DOHH2 (cell line): Measurements from ENCODE around the gene LIX1L.

Experiments
- H3F3A ChIP-seq: fragments of 200-600 bp; sonication (generic), shearing (Covaris generic); 2 replicates; pipeline ENCODE4 v1.6.0; 2016; ENCODE audit warnings: antibody characterized with exemption, mild to moderate bottlenecking; ENCODE audit not compliant: control insufficient read depth, insufficient read depth
- H3K27ac ChIP-seq: fragments of 200-600 bp; sonication (generic); 2 replicates; pipeline ENCODE4 v1.5.1; 2014; ENCODE audit warnings: low read depth, mild to moderate bottlenecking, low read length, moderate library complexity
- H3K27me3 ChIP-seq: fragments of 200-600 bp; sonication (generic); 2 replicates; pipeline ENCODE4 v1.6.1; 2014; ENCODE audit warnings: mild to moderate bottlenecking, low read length, mixed read lengths; ENCODE audit not compliant: control insufficient read depth
- H3K36me3 ChIP-seq: fragments of 200-600 bp; sonication (generic); 2 replicates; pipeline ENCODE4 v1.6.1; 2014; ENCODE audit warnings: mild to moderate bottlenecking, low read length, moderate library complexity, mixed read lengths; ENCODE audit not compliant: control insufficient read depth
- H3K4me1 ChIP-seq: fragments of 200-600 bp; sonication (generic); 2 replicates; pipeline ENCODE4 v1.6.1; 2014; ENCODE audit warnings: mild to moderate bottlenecking, low read length, mixed read lengths; ENCODE audit not compliant: control insufficient read depth
- H3K4me2 ChIP-seq: fragments of 200-600 bp; sonication (generic); 2 replicates; pipeline ENCODE4 v1.6.0; 2014; ENCODE audit warnings: mild to moderate bottlenecking, low read length, moderate library complexity
- H3K4me3 ChIP-seq: fragments of 200-600 bp; sonication (generic); 2 replicates; pipeline ENCODE4 v1.5.1; 2014; ENCODE audit warnings: mild to moderate bottlenecking, low read length, mixed read lengths
- H3K79me2 ChIP-seq: fragments of 200-600 bp; sonication (generic); 2 replicates; pipeline ENCODE4 v1.6.1; 2014; ENCODE audit warnings: mild to moderate bottlenecking, low read length, mixed read lengths; ENCODE audit not compliant: control insufficient read depth
- H3K9me2 ChIP-seq: fragments of 200-600 bp; sonication (generic); replicated peaks from 2 replicates; pipeline ENCODE4 v1.6.1; 2014; ENCODE audit warnings: mild to moderate bottlenecking, low read length, mixed read lengths; ENCODE audit not compliant: control insufficient read depth
- H3K9me3 ChIP-seq: fragments of 200-600 bp; sonication (generic); 2 replicates; pipeline ENCODE4 v1.6.1; 2014; ENCODE audit warnings: antibody characterized with exemption, low read length, mixed read lengths; ENCODE audit not compliant: control insufficient read depth, insufficient read depth
- H4K20me1 ChIP-seq: fragments of 200-600 bp; sonication (generic); 2 replicates; pipeline ENCODE4 v1.6.0; 2014; ENCODE audit warnings: low read depth, mild to moderate bottlenecking, antibody characterized with exemption, low read length, moderate library complexity; ENCODE audit not compliant: control insufficient read depth, insufficient read depth
- EZH2phosphoT487 ChIP-seq: fragments of 200-600 bp; sonication (generic); IDR thresholded peaks from 2 replicates; pipeline ENCODE4 v1.6.1; 2017; ENCODE audit warnings: borderline replicate concordance, mild to moderate bottlenecking, antibody characterized with exemption, low read length, moderate library complexity, mixed read lengths
- TF ChIP-seq, protein P1 (sequence below): fragments of 200-600 bp; sonication (generic); IDR thresholded peaks from one replicate; pipeline ENCODE4 v1.5.1; 2014; ENCODE audit warnings: antibody characterized with exemption, mild to moderate bottlenecking, low read depth, low read length; ENCODE audit not compliant: poor library complexity, severe bottlenecking

The LIX1L gene

DNA sequence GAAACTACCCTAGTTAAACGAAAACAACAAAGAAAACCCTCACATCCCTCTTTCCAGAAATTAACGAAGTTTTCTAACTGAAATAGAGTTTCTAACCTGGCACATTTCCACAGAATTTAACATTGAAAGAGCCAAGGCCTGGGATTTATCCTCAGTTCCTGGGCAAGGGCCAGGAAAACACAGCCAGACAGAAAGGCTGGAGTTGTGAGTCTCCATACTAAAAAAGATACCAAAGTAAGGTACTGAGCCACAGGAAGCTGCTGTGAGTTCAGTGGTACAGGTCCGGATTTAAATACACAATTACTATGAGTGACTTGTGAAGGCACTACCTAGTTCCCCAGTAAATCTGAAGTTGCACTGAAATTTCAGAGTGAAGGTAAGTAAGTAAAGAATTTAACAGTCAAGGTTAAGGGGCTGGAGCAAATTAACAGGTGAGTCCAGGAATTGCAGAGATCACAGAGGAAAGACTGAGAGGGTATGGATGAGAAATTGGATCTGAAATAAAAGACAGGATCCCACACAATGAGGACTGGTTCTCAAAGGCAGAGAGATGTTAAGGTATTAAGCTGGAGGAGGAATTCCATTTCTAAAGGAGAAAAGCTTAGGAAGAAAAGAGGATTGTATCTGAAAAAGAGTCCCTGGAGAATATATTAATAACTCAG, 905 bp downstream of the LIX1L start:
- H3K27ac ChIP-seq: peak overlapping the region; percentile 51
- H3K9me3 ChIP-seq: no peaks in the 10 kb centered on the region

DNA sequence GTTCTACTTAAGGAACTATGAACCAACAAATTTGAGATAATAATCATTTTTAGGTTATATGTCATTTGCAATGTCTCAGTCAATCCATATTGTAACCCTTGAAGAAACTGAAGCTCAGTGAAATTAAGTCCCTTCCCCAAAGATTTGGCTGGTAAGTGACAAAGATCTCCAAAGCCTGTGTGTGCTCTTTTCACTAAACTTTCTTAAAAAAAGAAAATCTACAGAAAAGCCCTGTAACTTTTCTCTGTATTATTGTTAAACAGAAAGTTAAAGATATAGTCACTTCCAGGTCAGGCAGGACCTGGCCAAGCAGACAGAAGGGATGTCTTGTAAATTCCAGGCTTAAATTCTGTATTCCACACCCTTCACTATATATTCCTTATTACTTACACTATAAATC, 1.5 kb downstream of the LIX1L start:
- no peaks in the 10 kb centered on the region for H4K20me1 ChIP-seq
- peaks cover 21% of the 10 kb centered on the region for H3K36me3 ChIP-seq
- no peaks in the 10 kb centered on the region for H3K27me3 ChIP-seq
- H3F3A ChIP-seq: peaks cover 20% of the 10 kb centered on the region
- H3K9me2 ChIP-seq: no peaks in the 10 kb centered on the region
- TF ChIP-seq, protein P1, sequence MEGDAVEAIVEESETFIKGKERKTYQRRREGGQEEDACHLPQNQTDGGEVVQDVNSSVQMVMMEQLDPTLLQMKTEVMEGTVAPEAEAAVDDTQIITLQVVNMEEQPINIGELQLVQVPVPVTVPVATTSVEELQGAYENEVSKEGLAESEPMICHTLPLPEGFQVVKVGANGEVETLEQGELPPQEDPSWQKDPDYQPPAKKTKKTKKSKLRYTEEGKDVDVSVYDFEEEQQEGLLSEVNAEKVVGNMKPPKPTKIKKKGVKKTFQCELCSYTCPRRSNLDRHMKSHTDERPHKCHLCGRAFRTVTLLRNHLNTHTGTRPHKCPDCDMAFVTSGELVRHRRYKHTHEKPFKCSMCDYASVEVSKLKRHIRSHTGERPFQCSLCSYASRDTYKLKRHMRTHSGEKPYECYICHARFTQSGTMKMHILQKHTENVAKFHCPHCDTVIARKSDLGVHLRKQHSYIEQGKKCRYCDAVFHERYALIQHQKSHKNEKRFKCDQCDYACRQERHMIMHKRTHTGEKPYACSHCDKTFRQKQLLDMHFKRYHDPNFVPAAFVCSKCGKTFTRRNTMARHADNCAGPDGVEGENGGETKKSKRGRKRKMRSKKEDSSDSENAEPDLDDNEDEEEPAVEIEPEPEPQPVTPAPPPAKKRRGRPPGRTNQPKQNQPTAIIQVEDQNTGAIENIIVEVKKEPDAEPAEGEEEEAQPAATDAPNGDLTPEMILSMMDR: no peak
- TF ChIP-seq EZH2phosphoT487: no peak
- H3K27ac ChIP-seq: no peak overlapping the region
- peaks cover 60% of the 10 kb centered on the region for H3K4me1 ChIP-seq
- H3K79me2 ChIP-seq: peaks cover 56% of the 10 kb centered on the region
- peak overlapping the region; percentile 98 for H3K4me2 ChIP-seq
- H3K4me3 ChIP-seq: peak overlapping the region; percentile 87
- H3K9me3 ChIP-seq: no peaks in the 10 kb centered on the region

More for the DNA sequence above, 905 bp downstream of the LIX1L start:
- Histone ChIP-seq H3K9me2 (no peaks in the 10 kb centered on the region), H3K4me2 (peak overlapping the region; percentile 98), H3K4me3 (peak overlapping the region; percentile 87), H3K79me2 (peaks cover 52% of the 10 kb centered on the region), H3F3A (peaks cover 20% of the 10 kb centered on the region), H3K4me1 (peaks cover 66% of the 10 kb centered on the region), H4K20me1 (no peaks in the 10 kb centered on the region), H3K27me3 (no peaks in the 10 kb centered on the region), H3K36me3 (peaks cover 21% of the 10 kb centered on the region)
- TF ChIP-seq EZH2phosphoT487: no peak
- TF ChIP-seq, protein P1: no peak

DNA sequence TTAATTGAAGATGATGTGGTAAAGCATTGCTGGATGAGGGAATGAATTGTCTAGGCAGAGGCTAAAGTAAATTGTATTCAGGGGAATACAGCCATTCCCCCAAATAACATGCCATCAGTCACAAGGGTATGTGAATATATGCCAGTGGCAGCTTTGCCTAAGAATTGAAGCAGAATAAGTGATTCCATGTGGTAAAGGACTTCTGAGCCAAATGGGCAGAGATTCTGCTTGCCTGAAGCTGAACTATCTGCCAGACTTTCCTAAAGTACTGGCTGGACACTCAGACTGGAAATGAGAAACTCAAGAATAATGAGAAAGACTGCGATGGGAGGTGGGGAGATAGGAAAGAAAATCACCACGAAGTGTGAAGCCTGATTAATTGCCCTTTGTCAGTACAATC, 2.4 kb downstream of the LIX1L start:
- peaks cover 51% of the 10 kb centered on the region for H3K4me1 ChIP-seq
- H4K20me1 ChIP-seq: no peaks in the 10 kb centered on the region
- no peak overlapping the region for H3K27ac ChIP-seq
- peaks cover 20% of the 10 kb centered on the region for H3F3A ChIP-seq
- H3K9me3 ChIP-seq: no peaks in the 10 kb centered on the region
- peak overlapping the region; percentile 87; the same call in 1 of the 2 replicates for H3K4me3 ChIP-seq
- H3K36me3 ChIP-seq: peaks cover 21% of the 10 kb centered on the region
- TF ChIP-seq, protein P1: no peak
- no peak for TF ChIP-seq EZH2phosphoT487
- H3K79me2 ChIP-seq: peaks cover 59% of the 10 kb centered on the region
- H3K9me2 ChIP-seq: no peaks in the 10 kb centered on the region
- no peaks in the 10 kb centered on the region for H3K27me3 ChIP-seq
- peak overlapping the region; percentile 98 for H3K4me2 ChIP-seq
